Liver (tissue), 9 donors: ENCODE data around the gene GPC3. TPM values are rescaled to one million over a fixed set of nuclear protein-coding genes. Genes with fewer than 3 reads are reported as not detected.

Source experiments
- DNase-seq: peaks from one replicate; pipeline ENCODE4 v3.0.0-alpha.2; 2017; ENCODE audit warnings: low spot score
- H3K27ac ChIP-seq, 2 donors: one replicate each; pipeline ENCODE4 v1.7.0; 2013; ENCODE audit warnings: inconsistent platforms in 2 of 2, low read length in 2 of 2, control low read depth in 1 of 2, low read depth in 1 of 2, mild to moderate bottlenecking in 1 of 2
- H3K27me3 ChIP-seq, 4 donors: one replicate each; pipeline versions ENCODE4 v1.6.1 to v1.7.0; 2013; ENCODE audit warnings: low read length in 3 of 4, inconsistent platforms in 1 of 4, mild to moderate bottlenecking in 1 of 4, moderate library complexity in 1 of 4; ENCODE audit not compliant: control insufficient read depth in 4 of 4, insufficient read depth in 4 of 4
- H3K36me3 ChIP-seq, 4 donors: one replicate each; pipeline versions ENCODE4 v1.6.1 to v1.7.0; 2013; ENCODE audit warnings: low read length in 3 of 4, mild to moderate bottlenecking in 3 of 4, low read depth in 1 of 4, moderate library complexity in 1 of 4; ENCODE audit not compliant: control insufficient read depth in 4 of 4, insufficient read depth in 3 of 4
- H3K4me1 ChIP-seq, 4 donors: one replicate each; pipeline versions ENCODE4 v1.6.1 to v1.7.0; 2013; ENCODE audit warnings: low read length in 3 of 4, mild to moderate bottlenecking in 3 of 4, moderate library complexity in 1 of 4; ENCODE audit not compliant: control insufficient read depth in 4 of 4, insufficient read depth in 4 of 4
- H3K4me3 ChIP-seq, 3 donors: one replicate each; pipeline versions ENCODE4 v1.6.1 to v1.7.0; 2013; ENCODE audit warnings: low read length in 3 of 3, control low read depth in 1 of 3, low read depth in 1 of 3, mild to moderate bottlenecking in 1 of 3
- H3K9ac ChIP-seq, 2 donors: one replicate each; pipeline ENCODE4 v1.7.0; 2013; ENCODE audit warnings: low read length in 2 of 2, mild to moderate bottlenecking in 2 of 2, moderate library complexity in 2 of 2, control low read depth in 1 of 2, low read depth in 1 of 2
- H3K9me3 ChIP-seq, 4 donors: one replicate each; pipeline versions ENCODE4 v1.6.1 to v1.7.0; 2013; ENCODE audit warnings: low read length in 3 of 4; ENCODE audit not compliant: control insufficient read depth in 4 of 4
- ATF3 ChIP-seq: IDR thresholded peaks from 2 replicates; pipeline ENCODE4 v1.6.1; 2016; ENCODE audit warnings: antibody characterized with exemption
- CTCF ChIP-seq: fragments of 150-350 bp; IDR thresholded peaks from 2 replicates; pipeline ENCODE4 v1.5.1; 2017; ENCODE audit warnings: improper control_type of control experiment, low read depth, low read length; ENCODE audit not compliant: missing input control
- EGR1 ChIP-seq, 2 donors: IDR thresholded peaks; 2 replicates each; pipeline ENCODE4 v1.6.1; 2016 to 2018; ENCODE audit warnings: antibody characterized with exemption in 2 of 2, low read depth in 2 of 2
- FOXA1 ChIP-seq: IDR thresholded peaks from 2 replicates; pipeline ENCODE4 v1.6.1; 2016; ENCODE audit warnings: antibody characterized with exemption
- FOXA2 ChIP-seq: IDR thresholded peaks from 2 replicates; pipeline ENCODE4 v1.6.1; 2016; ENCODE audit warnings: antibody characterized with exemption
- GABPA ChIP-seq, 2 donors: IDR thresholded peaks in 1 of 2; conservative IDR thresholded peaks in 1 of 2; 2 replicates each; pipeline ENCODE4 v1.6.1; 2016; ENCODE audit warnings: antibody characterized with exemption in 2 of 2, mild to moderate bottlenecking in 1 of 2, moderate library complexity in 1 of 2
- HNF4A ChIP-seq, 2 donors: conservative IDR thresholded peaks; 2 replicates each; pipeline ENCODE4 v1.6.1; 2016; ENCODE audit warnings: antibody characterized with exemption in 2 of 2, mild to moderate bottlenecking in 2 of 2
- HNF4G ChIP-seq: IDR thresholded peaks from 2 replicates; pipeline ENCODE4 v1.6.1; 2016; ENCODE audit warnings: antibody characterized with exemption
- JUND ChIP-seq, 2 donors: IDR thresholded peaks; 2 replicates each; pipeline ENCODE4 v1.6.1; 2016; ENCODE audit warnings: antibody characterized with exemption in 2 of 2
- NR2F2 ChIP-seq: IDR thresholded peaks from 2 replicates; pipeline ENCODE4 v1.6.1; 2016; ENCODE audit warnings: antibody characterized with exemption
- RAD21 ChIP-seq, 2 donors: IDR thresholded peaks; 2 replicates each; pipeline ENCODE4 v1.6.1; 2016; ENCODE audit warnings: antibody characterized with exemption in 2 of 2, mild to moderate bottlenecking in 2 of 2
- RXRA ChIP-seq, 2 donors: IDR thresholded peaks; 2 replicates each; pipeline ENCODE4 v1.6.1; 2017 to 2018; ENCODE audit warnings: antibody characterized with exemption in 2 of 2, mild to moderate bottlenecking in 1 of 2
- SP1 ChIP-seq: IDR thresholded peaks from 2 replicates; pipeline ENCODE4 v1.6.1; 2018; ENCODE audit warnings: antibody characterized with exemption, mild to moderate bottlenecking
- TAF1 ChIP-seq: conservative IDR thresholded peaks from 2 replicates; pipeline ENCODE4 v1.6.1; 2016; ENCODE audit warnings: antibody characterized with exemption, mild to moderate bottlenecking
- YY1 ChIP-seq: IDR thresholded peaks from 2 replicates; pipeline ENCODE4 v1.6.1; 2016; ENCODE audit warnings: antibody characterized with exemption, mild to moderate bottlenecking
- ZBTB33 ChIP-seq: IDR thresholded peaks from 2 replicates; pipeline ENCODE4 v1.6.1; 2016; ENCODE audit warnings: antibody characterized with exemption
- WGBS: extraction: QIAGEN DNeasy Blood & Tissue Kit; methylation state at CpG from one replicate; pipeline ENCODE4 v1.1.7; 2013; 5-methylcytosine and 5-hydroxymethylcytosine counted together
- polyA plus RNA-seq, 2 donors: library from polyadenylated mRNA; stranded (reverse) in 1 of 2; unstranded in 1 of 2; fragments of 200-250 nt in 1 of 2; fragments of >200 nt in 1 of 2; fragmentation: Nextera tagmentation in 1 of 2; extraction: Ambion mirVana in 1 of 2; gene quantifications; one replicate each; pipeline versions ENCODE4 v1.2.1 to v1.2.3, GENCODE V29; 2013 to 2015
- total RNA-seq, 2 donors: library from RNA; depleted of rRNA; stranded (reverse); fragments of >200 nt; gene quantifications; one replicate each; pipeline ENCODE4 v1.2.3, GENCODE V29; 2014
- TF ChIP-seq, protein P1 (sequence below): IDR thresholded peaks from 2 replicates; pipeline ENCODE4 v1.6.1; 2016; ENCODE audit warnings: antibody characterized with exemption
- TF ChIP-seq, protein P2 (sequence below): IDR thresholded peaks from 2 replicates; pipeline ENCODE4 v1.6.1; 2016; ENCODE audit warnings: antibody characterized with exemption, mild to moderate bottlenecking
- donor health status: healthy.
- donor health status: healthy.
- donor health status: healthy.
- donor health status: healthy.
- donor health status: healthy.

Gene GPC3
- total and polyA plus RNA-seq, 4 donors = 0.40 to 1,133 (median 1.5) TPM

- Histone ChIP-seq H3K4me1 (no peaks in the 10 kb centered on the region), H3K9ac (no peak overlapping the region), H3K9me3 (no peaks in the 10 kb centered on the region), H3K27me3 (no peaks in the 10 kb centered on the region), H3K36me3 (no peaks in the 10 kb centered on the region), H3K27ac (no peak overlapping the region), H3K4me3 (no peak overlapping the region)
- TF ChIP-seq FOXA1 (no peak), ATF3 (no peak), JUND (IDR thresholded peaks at IDR 0.05) (no peak), YY1 (no peak), RAD21 (IDR thresholded peaks at IDR 0.05) (no peak), NR2F2 (no peak), SP1 (no peak), HNF4A (conservative IDR thresholded peaks at IDR 0.05) (no peak), RXRA (IDR thresholded peaks at IDR 0.05) (no peak), GABPA (IDR thresholded peaks at IDR 0.05 in 1 of 2, conservative IDR thresholded peaks at IDR 0.05 in 1 of 2) (no peak), ZBTB33 (no peak), HNF4G (no peak), FOXA2 (no peak), TAF1 (no peak), EGR1 (IDR thresholded peaks at IDR 0.05; ENCODE audit: low read depth in 2 of 2) (no peak), CTCF (no peak)
- TF ChIP-seq, protein P1, sequence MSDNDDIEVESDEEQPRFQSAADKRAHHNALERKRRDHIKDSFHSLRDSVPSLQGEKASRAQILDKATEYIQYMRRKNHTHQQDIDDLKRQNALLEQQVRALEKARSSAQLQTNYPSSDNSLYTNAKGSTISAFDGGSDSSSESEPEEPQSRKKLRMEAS = no peak
- TF ChIP-seq, protein P2, sequence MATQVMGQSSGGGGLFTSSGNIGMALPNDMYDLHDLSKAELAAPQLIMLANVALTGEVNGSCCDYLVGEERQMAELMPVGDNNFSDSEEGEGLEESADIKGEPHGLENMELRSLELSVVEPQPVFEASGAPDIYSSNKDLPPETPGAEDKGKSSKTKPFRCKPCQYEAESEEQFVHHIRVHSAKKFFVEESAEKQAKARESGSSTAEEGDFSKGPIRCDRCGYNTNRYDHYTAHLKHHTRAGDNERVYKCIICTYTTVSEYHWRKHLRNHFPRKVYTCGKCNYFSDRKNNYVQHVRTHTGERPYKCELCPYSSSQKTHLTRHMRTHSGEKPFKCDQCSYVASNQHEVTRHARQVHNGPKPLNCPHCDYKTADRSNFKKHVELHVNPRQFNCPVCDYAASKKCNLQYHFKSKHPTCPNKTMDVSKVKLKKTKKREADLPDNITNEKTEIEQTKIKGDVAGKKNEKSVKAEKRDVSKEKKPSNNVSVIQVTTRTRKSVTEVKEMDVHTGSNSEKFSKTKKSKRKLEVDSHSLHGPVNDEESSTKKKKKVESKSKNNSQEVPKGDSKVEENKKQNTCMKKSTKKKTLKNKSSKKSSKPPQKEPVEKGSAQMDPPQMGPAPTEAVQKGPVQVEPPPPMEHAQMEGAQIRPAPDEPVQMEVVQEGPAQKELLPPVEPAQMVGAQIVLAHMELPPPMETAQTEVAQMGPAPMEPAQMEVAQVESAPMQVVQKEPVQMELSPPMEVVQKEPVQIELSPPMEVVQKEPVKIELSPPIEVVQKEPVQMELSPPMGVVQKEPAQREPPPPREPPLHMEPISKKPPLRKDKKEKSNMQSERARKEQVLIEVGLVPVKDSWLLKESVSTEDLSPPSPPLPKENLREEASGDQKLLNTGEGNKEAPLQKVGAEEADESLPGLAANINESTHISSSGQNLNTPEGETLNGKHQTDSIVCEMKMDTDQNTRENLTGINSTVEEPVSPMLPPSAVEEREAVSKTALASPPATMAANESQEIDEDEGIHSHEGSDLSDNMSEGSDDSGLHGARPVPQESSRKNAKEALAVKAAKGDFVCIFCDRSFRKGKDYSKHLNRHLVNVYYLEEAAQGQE = no peak
- WGBS = 98% methylated on average over 1 of the region's 1 CpG
- DNase-seq = no peak
Observed at GRCh38 chrX:133689997-133690599, 295.3 kb downstream of the GPC3 start.
